T-helper 22 cell (primary cell): ENCODE results near the gene RASL10A.
"Not testable (repeated sequence)": the region's sequence is repeated elsewhere in the genome, so short reads cannot be mapped to it uniquely, and the experiment has no call there.

Source experiments
- DNase-seq: peaks from one replicate; pipeline ENCODE4 v3.0.0-alpha.2; 2020; ENCODE audit warnings: low read depth

RASL10A gene

GRCh38 chr22:29315286-29316140 is at the start of gene RASL10A:
TSS of gene RASL10A (minus strand) at chr22:29315697. CDS start at chr22:29315246, 451 bp downstream.
- no peak for DNase-seq

- no peak for DNase-seq
These were observed 44.0 kb upstream of the RASL10A start for GRCh38 chr22:29359469-29359868.

- not testable (repeated sequence) for DNase-seq
These were observed 41.8 kb upstream of the RASL10A start for GRCh38 chr22:29357193-29357890.

GRCh38 chr22:29353860-29354259 is 38.4 kb upstream of the RASL10A start:
- no peak for DNase-seq

GRCh38 chr22:29353286-29353685 is 37.8 kb upstream of the RASL10A start:
- no peak for DNase-seq

GRCh38 chr22:29352778-29353177 is 37.3 kb upstream of the RASL10A start:
- DNase-seq = no peak

- no peak for DNase-seq
These were observed 36.4 kb upstream of the RASL10A start for GRCh38 chr22:29351891-29352290.

- no peak for DNase-seq
These were observed 35.5 kb upstream of the RASL10A start for GRCh38 chr22:29351042-29351441.

- DNase-seq = no peak
These were observed 33.5 kb upstream of the RASL10A start for GRCh38 chr22:29348956-29349355.

GRCh38 chr22:29348041-29348440 is 32.5 kb upstream of the RASL10A start:
- no peak for DNase-seq

GRCh38 chr22:29346659-29347058 is 31.2 kb upstream of the RASL10A start:
- no peak for DNase-seq

- DNase-seq = no peak
These were observed 30.4 kb upstream of the RASL10A start for GRCh38 chr22:29345932-29346331.

GRCh38 chr22:29344889-29345288 is 29.4 kb upstream of the RASL10A start:
- DNase-seq = not testable (repeated sequence)

- no peak for DNase-seq
These were observed 28.6 kb upstream of the RASL10A start for GRCh38 chr22:29344137-29344536.

GRCh38 chr22:29343313-29343805 is 27.9 kb upstream of the RASL10A start:
- no peak for DNase-seq

GRCh38 chr22:29342577-29343312 is 27.2 kb upstream of the RASL10A start:
- no peak for DNase-seq

- no peak for DNase-seq
These were observed 26.7 kb upstream of the RASL10A start for GRCh38 chr22:29342177-29342576.

GRCh38 chr22:29341849-29342127 is 26.3 kb upstream of the RASL10A start:
- DNase-seq = no peak

GRCh38 chr22:29341056-29341848 is 25.8 kb upstream of the RASL10A start:
- no peak for DNase-seq

GRCh38 chr22:29340566-29340965 is 25.1 kb upstream of the RASL10A start:
- DNase-seq = no peak

- DNase-seq = no peak
These were observed 24.1 kb upstream of the RASL10A start for GRCh38 chr22:29339381-29340235.
